Tibial nerve (tissue), 4 donors: Measurements from ENCODE around the gene SMARCC1. TPM values are rescaled to one million over a fixed set of nuclear protein-coding genes. Genes with fewer than 3 reads are reported as not detected.
"Not testable (repeated sequence)": the region's sequence is repeated elsewhere in the genome, so short reads cannot be mapped to it uniquely, and the experiment has no call there.

Experiments
- DNase-seq, 2 donors: peaks; one replicate each; pipeline ENCODE4 v3.0.0-alpha.2; 2019; ENCODE audit warnings: low spot score in 2 of 2
- H3K27ac ChIP-seq, 4 donors: fragments of 200-600 bp; sonication (generic) in 3 of 4; one replicate each; pipeline ENCODE4 v1.5.1; 2017 to 2019; ENCODE audit warnings: mild to moderate bottlenecking in 1 of 4
- H3K27me3 ChIP-seq, 2 donors: fragments of 200-600 bp; sonication (generic) in 1 of 2; one replicate each; pipeline versions ENCODE4 v1.5.1 to v1.6.0; 2017 to 2019
- H3K36me3 ChIP-seq, 3 donors: fragments of 200-600 bp; sonication (generic); one replicate each; pipeline ENCODE4 v1.5.1; 2018 to 2019
- H3K4me1 ChIP-seq, 4 donors: fragments of 200-600 bp; sonication (generic) in 3 of 4; one replicate each; pipeline ENCODE4 v1.5.1; 2017 to 2019
- H3K4me3 ChIP-seq, 4 donors: fragments of 200-600 bp; sonication (generic) in 3 of 4; one replicate each; pipeline ENCODE4 v1.5.1; 2017 to 2019; ENCODE audit warnings: mild to moderate bottlenecking in 1 of 4, moderate library complexity in 1 of 4
- H3K9me3 ChIP-seq, 4 donors: fragments of 200-600 bp; sonication (generic) in 3 of 4; one replicate each; pipeline ENCODE4 v1.5.1; 2017 to 2019
- CTCF ChIP-seq, 5 experiments: fragments of 200-600 bp in 3 of 5; fragments of 450-650 bp in 2 of 5; sonication (generic) in 3 of 5; IDR thresholded peaks; one replicate each; pipeline ENCODE4 v1.5.1; 2016 to 2019; ENCODE audit warnings: antibody characterized with exemption in 5 of 5, mild to moderate bottlenecking in 3 of 5, moderate library complexity in 2 of 5
- EP300 ChIP-seq, 2 donors: sonication (generic); formaldehyde crosslinking; IDR thresholded peaks; one replicate each; pipeline ENCODE4 v1.6.1; 2017; ENCODE audit warnings: antibody characterized with exemption in 2 of 2, mild to moderate bottlenecking in 1 of 2
- POLR2A ChIP-seq, 2 donors: fragments of 450-650 bp; IDR thresholded peaks; one replicate each; pipeline ENCODE4 v1.6.1; 2017; ENCODE audit warnings: antibody characterized with exemption in 2 of 2, mild to moderate bottlenecking in 2 of 2, moderate library complexity in 2 of 2
- WGBS, 2 donors: methylation state at CpG; one replicate each; pipeline ENCODE4 v1.1.5; 2018; 5-methylcytosine and 5-hydroxymethylcytosine counted together
- total RNA-seq, 4 donors: library from RNA; depleted of rRNA; stranded (reverse); fragments of >200 nt; gene quantifications; one replicate each; pipeline ENCODE4 v1.1.0, GENCODE V29; 2016

SMARCC1 gene
- total RNA-seq, 4 donors from 2014 or later, result 27.8 to 37.4 (median 36.1) TPM

GRCh38 chr3:47741925-47742324 lies 39.8 kb downstream of the SMARCC1 start:
- H3K4me3 ChIP-seq, result no peak overlapping the region
- H3K27ac ChIP-seq, result no peak overlapping the region
- DNase-seq, result no peak
- 77 to 81% methylated on average over 2 of the region's 2 CpGs for WGBS, 2 donors
- peaks cover 0 to 6% (median 0%) of the 10 kb centered on the region in 4 donors for H3K4me1 ChIP-seq
- H3K36me3 ChIP-seq, result peaks cover 0 to 37% (median 0%) of the 10 kb centered on the region in 3 donors
- H3K9me3 ChIP-seq, result no peaks in the 10 kb centered on the region
- TF ChIP-seq EP300 (IDR thresholded peaks at IDR 0.05) (no peak), CTCF (IDR thresholded peaks at IDR 0.05) (no peak), POLR2A (IDR thresholded peaks at IDR 0.05) (no peak)
- no peaks in the 10 kb centered on the region for H3K27me3 ChIP-seq

GRCh38 chr3:47732143-47732542 lies 49.5 kb downstream of the SMARCC1 start:
- H3K36me3 ChIP-seq, result peaks cover 0 to 83% (median 6%) of the 10 kb centered on the region in 3 donors
- no peak for TF ChIP-seq CTCF (IDR thresholded peaks at IDR 0.05)
- no peak for TF ChIP-seq POLR2A (IDR thresholded peaks at IDR 0.05)
- TF ChIP-seq EP300 (IDR thresholded peaks at IDR 0.05), result no peak
- no peaks in the 10 kb centered on the region for H3K27me3 ChIP-seq
- H3K9me3 ChIP-seq, result no peaks in the 10 kb centered on the region
- no peaks in the 10 kb centered on the region for H3K4me1 ChIP-seq
- H3K27ac ChIP-seq, result no peak overlapping the region
- no peak for DNase-seq
- WGBS, 2 donors, result 69 to 74% methylated on average over 2 of the region's 2 CpGs
- H3K4me3 ChIP-seq, result no peak overlapping the region

GRCh38 chr3:47731061-47731460 lies 50.6 kb downstream of the SMARCC1 start:
- Histone ChIP-seq H3K27ac (no peak overlapping the region), H3K27me3 (no peaks in the 10 kb centered on the region), H3K4me1 (no peaks in the 10 kb centered on the region), H3K4me3 (no peak overlapping the region), H3K36me3 (peaks cover 0 to 88% (median 14%) of the 10 kb centered on the region in 3 donors), H3K9me3 (no peaks in the 10 kb centered on the region)
- WGBS, 2 donors, result 73% methylated on average over 8 of the region's 8 CpGs
- TF ChIP-seq EP300 (IDR thresholded peaks at IDR 0.05) (no peak), POLR2A (IDR thresholded peaks at IDR 0.05) (no peak), CTCF (IDR thresholded peaks at IDR 0.05) (no peak)
- no peak for DNase-seq

GRCh38 chr3:47722859-47723258 lies 58.8 kb downstream of the SMARCC1 start:
- Histone ChIP-seq H3K27ac (no peak overlapping the region), H3K36me3 (peaks cover 0 to 56% (median 15%) of the 10 kb centered on the region in 3 donors), H3K4me1 (no peaks in the 10 kb centered on the region), H3K27me3 (no peaks in the 10 kb centered on the region), H3K4me3 (no peak overlapping the region), H3K9me3 (no peaks in the 10 kb centered on the region)
- TF ChIP-seq CTCF (IDR thresholded peaks at IDR 0.05) (no peak), EP300 (IDR thresholded peaks at IDR 0.05) (no peak), POLR2A (IDR thresholded peaks at IDR 0.05) (no peak)
- no peak for DNase-seq
- WGBS, 2 donors, result 93 to 97% methylated on average over 2 of the region's 2 CpGs

- H3K36me3 ChIP-seq, result peaks cover 0 to 70% (median 8%) of the 10 kb centered on the region in 3 donors
- H3K27me3 ChIP-seq, H3K9me3 ChIP-seq, H3K4me3 ChIP-seq, H3K4me1 ChIP-seq, H3K27ac ChIP-seq, DNase-seq: not testable (repeated sequence)
- WGBS, 2 donors, result 89 to 91% methylated on average over 4 of the region's 4 CpGs
These were observed 64.2 kb downstream of the SMARCC1 start for GRCh38 chr3:47717448-47717847.

GRCh38 chr3:47716656-47717055 lies 65.0 kb downstream of the SMARCC1 start:
- 93 to 100% methylated on average over 1 of the region's 1 CpG for WGBS, 2 donors
- Histone ChIP-seq H3K9me3 (no peaks in the 10 kb centered on the region), H3K4me3 (no peak overlapping the region), H3K36me3 (peaks cover 0 to 71% (median 8%) of the 10 kb centered on the region in 3 donors), H3K27ac (no peak overlapping the region), H3K4me1 (no peaks in the 10 kb centered on the region), H3K27me3 (no peaks in the 10 kb centered on the region)
- no peak for DNase-seq
- no peak for TF ChIP-seq CTCF (IDR thresholded peaks at IDR 0.05)
- no peak for TF ChIP-seq POLR2A (IDR thresholded peaks at IDR 0.05)
- TF ChIP-seq EP300 (IDR thresholded peaks at IDR 0.05), result no peak
